Measurements from ENCODE around the gene WNT3A.
A peak's percentile ranks its signal among the peaks of the same experiment; 100 is the strongest.
"Not testable (repeated sequence)": the region's sequence is repeated elsewhere in the genome, so short reads cannot be mapped to it uniquely, and the experiment has no call there.

The WNT3A gene, protein sequence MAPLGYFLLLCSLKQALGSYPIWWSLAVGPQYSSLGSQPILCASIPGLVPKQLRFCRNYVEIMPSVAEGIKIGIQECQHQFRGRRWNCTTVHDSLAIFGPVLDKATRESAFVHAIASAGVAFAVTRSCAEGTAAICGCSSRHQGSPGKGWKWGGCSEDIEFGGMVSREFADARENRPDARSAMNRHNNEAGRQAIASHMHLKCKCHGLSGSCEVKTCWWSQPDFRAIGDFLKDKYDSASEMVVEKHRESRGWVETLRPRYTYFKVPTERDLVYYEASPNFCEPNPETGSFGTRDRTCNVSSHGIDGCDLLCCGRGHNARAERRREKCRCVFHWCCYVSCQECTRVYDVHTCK

DNA sequence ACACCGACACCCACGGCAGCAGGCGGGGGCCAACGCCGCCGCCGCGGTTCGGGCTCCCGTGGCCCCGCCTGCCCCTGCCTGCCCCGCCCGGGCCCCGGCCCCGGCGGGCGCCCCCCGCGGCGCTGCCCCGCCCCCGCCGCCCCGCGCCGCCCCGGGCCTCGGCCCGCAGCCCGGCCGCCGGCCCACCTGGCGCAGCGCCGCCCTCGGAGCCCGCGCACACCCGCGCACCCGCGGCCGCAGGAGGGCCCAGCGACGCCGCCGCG is at the start of gene WNT3A:
WNT3A (plus strand) TSS at position 213 of the 263 bp plus-strand sequence. CDS start 131 bp downstream, outside the sequence.
- Histone ChIP-seq H3K4me3 (ENCODE audit: low read length) (peak within 1 kb of the TSS; percentile 25; the same call in 1 of the 2 replicates), H3K4me1 (ENCODE audit: control insufficient read depth, insufficient read depth, low read length) (peaks cover 11% of the 10 kb centered on the region), H3K9me3 (ENCODE audit: control insufficient read depth, insufficient read depth, low read length) (no peaks in the 10 kb centered on the region), H3K27ac (ENCODE audit: low read length) (no peak within 1 kb of the TSS), H3K36me3 (ENCODE audit: control insufficient read depth, insufficient read depth, low read length) (no peaks in the 10 kb centered on the region), H3K27me3 (ENCODE audit: control insufficient read depth, insufficient read depth, low read length) (peaks cover 72% of the 10 kb centered on the region)
- WGBS (ENCODE audit: insufficient coverage, insufficient read length): no CpG with 5 or more reads among the region's 48 CpGs
- DNase-seq (ENCODE audit: low read depth, low spot score): no peak

DNA sequence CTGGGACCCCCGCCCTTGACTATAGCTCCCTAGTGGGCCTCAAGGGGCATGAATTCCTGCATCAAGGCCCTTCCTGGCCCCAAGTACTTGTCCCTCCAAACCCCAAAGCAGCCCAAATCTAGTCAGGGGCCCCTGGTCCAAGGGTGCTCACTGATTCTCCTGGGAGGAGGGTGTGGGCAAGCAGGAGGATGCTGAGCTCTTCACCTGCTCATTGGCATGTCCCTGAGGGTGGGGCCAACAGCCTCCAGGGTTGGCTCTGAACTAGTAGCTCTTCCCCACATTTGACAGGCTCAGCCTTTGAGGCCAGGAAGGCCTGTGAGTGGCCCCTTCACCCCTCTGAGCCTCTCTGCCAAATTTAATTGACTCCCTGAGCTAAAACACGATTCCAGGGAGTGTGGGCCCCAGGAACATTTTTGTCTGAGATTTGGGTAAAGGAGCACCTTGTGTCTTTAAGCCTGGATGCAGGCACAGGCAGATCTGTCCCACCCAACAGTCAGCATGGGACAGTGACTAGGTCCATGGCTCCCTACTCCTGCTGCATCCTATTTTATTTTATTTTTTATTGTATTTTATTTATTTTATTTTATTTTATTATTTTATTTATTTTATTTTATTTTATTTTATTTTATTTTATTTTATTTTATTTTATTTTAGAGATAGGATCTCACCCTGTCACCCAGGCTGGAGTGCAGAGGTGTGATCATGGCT is 48.0 kb upstream of the WNT3A start:
- DNase-seq (ENCODE audit: low read depth, low spot score): no peak
- Histone ChIP-seq H3K4me1 (ENCODE audit: control insufficient read depth, insufficient read depth, low read length) (no peaks in the 10 kb centered on the region), H3K27me3 (ENCODE audit: control insufficient read depth, insufficient read depth, low read length) (no peaks in the 10 kb centered on the region), H3K4me3 (ENCODE audit: low read length) (no peak overlapping the region), H3K36me3 (ENCODE audit: control insufficient read depth, insufficient read depth, low read length) (no peaks in the 10 kb centered on the region), H3K27ac (ENCODE audit: low read length) (no peak overlapping the region), H3K9me3 (ENCODE audit: control insufficient read depth, insufficient read depth, low read length) (no peaks in the 10 kb centered on the region)
- WGBS (ENCODE audit: insufficient coverage, insufficient read length): no CpG with 5 or more reads among the region's 2 CpGs

DNA sequence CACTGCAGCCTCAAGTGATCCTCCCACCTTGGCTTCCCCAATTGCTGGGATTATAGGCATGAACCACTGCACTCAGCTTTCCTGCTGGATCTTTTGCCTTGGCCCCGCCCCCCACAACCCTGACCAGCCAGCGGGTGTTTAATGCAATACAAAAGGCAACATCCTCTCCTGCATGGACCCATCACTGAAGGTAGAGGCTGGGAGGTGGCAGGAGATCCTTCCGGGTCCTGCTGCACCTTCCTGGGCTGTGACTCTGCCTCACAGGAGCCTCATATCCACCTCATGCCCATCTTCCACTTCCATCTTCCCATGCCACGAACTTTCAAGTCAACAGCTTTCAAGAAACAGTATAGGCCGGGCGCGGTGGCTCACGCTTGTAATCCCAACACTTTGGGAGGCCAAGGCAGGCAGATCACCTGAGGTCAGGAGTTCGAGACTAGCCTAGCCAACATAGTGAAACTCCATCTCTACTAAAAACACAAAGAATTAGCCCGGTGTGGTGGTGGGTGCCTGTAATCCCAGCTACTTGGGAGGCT is 47.4 kb upstream of the WNT3A start:
- H3K9me3 ChIP-seq (ENCODE audit: control insufficient read depth, insufficient read depth, low read length): no peaks in the 10 kb centered on the region
- no peak overlapping the region for H3K27ac ChIP-seq (ENCODE audit: low read length)
- H3K4me1 ChIP-seq (ENCODE audit: control insufficient read depth, insufficient read depth, low read length): no peaks in the 10 kb centered on the region
- WGBS (ENCODE audit: insufficient coverage, insufficient read length): no CpG with 5 or more reads among the region's 10 CpGs
- no peaks in the 10 kb centered on the region for H3K36me3 ChIP-seq (ENCODE audit: control insufficient read depth, insufficient read depth, low read length)
- H3K4me3 ChIP-seq (ENCODE audit: low read length): no peak overlapping the region
- no peak for DNase-seq (ENCODE audit: low read depth, low spot score)
- H3K27me3 ChIP-seq (ENCODE audit: control insufficient read depth, insufficient read depth, low read length): no peaks in the 10 kb centered on the region

DNA sequence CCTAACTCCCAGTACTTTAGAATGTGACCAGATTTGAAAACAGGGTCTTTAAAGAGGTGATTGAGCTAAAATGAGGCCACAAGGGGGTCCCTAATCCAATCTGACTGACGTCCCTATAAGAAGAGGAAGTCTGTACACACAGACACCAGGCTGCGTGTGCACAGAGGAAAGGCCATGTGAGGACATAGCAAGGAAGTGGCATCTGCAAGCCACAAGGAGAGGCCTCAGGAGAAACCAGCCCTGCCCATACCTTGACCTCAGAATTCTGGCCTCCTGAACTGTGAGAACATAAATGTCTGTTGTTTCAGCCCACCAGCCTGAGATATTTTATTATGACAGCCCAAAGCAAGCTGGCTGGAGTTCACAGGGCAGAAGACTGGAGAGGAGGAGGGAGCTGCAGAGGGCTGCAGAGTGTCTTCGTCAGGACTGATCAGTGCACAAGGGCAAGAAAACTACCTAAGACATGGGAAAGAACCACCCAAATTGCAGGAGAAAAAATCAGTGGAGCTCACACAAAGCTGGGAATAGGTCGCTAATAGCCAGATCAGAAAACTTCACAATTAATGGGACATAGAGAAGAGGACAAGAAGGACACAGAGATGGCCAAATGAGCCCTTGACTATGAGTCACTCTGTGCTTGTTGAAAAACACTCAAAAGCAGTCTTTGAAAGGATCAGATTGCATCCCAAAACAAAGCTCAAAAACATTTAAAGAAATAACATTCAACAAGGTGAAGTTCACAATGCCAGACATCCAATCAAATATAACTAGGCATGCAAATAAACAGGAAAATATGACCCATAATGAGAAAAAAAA is 44.9 kb upstream of the WNT3A start:
- no peak for DNase-seq (ENCODE audit: low read depth, low spot score)
- H3K9me3 ChIP-seq (ENCODE audit: control insufficient read depth, insufficient read depth, low read length): no peaks in the 10 kb centered on the region
- H3K36me3 ChIP-seq (ENCODE audit: control insufficient read depth, insufficient read depth, low read length): no peaks in the 10 kb centered on the region
- WGBS (ENCODE audit: insufficient coverage, insufficient read length): no CpG with 5 or more reads among the region's 4 CpGs
- no peak overlapping the region for H3K4me3 ChIP-seq (ENCODE audit: low read length)
- H3K27ac ChIP-seq (ENCODE audit: low read length): no peak overlapping the region
- no peaks in the 10 kb centered on the region for H3K27me3 ChIP-seq (ENCODE audit: control insufficient read depth, insufficient read depth, low read length)
- no peaks in the 10 kb centered on the region for H3K4me1 ChIP-seq (ENCODE audit: control insufficient read depth, insufficient read depth, low read length)

DNA sequence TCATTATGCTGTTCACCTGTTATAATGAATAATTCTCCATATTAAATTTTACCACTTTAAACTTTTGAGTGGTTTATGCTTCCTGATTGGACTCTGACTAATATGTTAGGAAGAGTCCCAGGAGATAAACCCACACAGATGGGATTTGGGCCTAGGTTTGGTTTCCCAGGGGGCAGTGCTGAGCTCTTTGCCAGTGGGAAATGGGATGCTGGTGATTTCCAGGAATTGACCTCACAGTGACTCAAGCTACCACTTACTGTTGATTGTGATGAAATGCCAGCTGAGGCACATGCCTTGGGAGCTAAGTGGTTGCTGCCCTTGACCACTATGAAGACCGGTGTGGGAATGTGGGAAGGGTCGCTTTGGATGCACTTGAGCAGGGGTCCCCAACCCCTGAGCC is 40.1 kb upstream of the WNT3A start:
- H3K27me3 ChIP-seq (ENCODE audit: control insufficient read depth, insufficient read depth, low read length); DNase-seq (ENCODE audit: low read depth, low spot score); H3K36me3 ChIP-seq (ENCODE audit: control insufficient read depth, insufficient read depth, low read length); H3K9me3 ChIP-seq (ENCODE audit: control insufficient read depth, insufficient read depth, low read length); H3K4me1 ChIP-seq (ENCODE audit: control insufficient read depth, insufficient read depth, low read length); H3K4me3 ChIP-seq (ENCODE audit: low read length); H3K27ac ChIP-seq (ENCODE audit: low read length): not testable (repeated sequence)
- WGBS (ENCODE audit: insufficient coverage, insufficient read length): no CpG with 5 or more reads among the region's 2 CpGs

DNA sequence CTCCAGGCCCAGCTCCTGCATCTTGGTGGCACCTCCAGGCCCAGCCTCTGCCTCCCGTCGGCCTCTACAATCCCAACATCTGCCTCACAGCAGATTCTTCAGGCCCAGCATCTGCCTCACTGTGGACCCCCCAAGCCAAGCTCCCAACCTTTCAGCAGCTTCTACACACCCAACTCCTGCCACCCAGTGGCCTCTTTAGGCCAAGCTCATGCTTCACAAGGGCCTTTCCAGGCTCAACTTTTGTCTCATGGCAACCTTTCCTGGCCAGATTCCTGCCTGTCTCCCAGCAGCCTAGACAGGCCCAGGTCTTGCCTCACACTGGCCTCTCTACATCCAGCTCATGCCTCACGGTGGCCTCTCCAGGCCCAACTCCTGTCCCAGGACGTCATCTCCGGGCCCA is 39.0 kb upstream of the WNT3A start:
- not testable (repeated sequence) for DNase-seq (ENCODE audit: low read depth, low spot score); H3K4me3 ChIP-seq (ENCODE audit: low read length); H3K4me1 ChIP-seq (ENCODE audit: control insufficient read depth, insufficient read depth, low read length); H3K36me3 ChIP-seq (ENCODE audit: control insufficient read depth, insufficient read depth, low read length); H3K27ac ChIP-seq (ENCODE audit: low read length); H3K27me3 ChIP-seq (ENCODE audit: control insufficient read depth, insufficient read depth, low read length); H3K9me3 ChIP-seq (ENCODE audit: control insufficient read depth, insufficient read depth, low read length)
- WGBS (ENCODE audit: insufficient coverage, insufficient read length): no CpG with 5 or more reads among the region's 5 CpGs

DNA sequence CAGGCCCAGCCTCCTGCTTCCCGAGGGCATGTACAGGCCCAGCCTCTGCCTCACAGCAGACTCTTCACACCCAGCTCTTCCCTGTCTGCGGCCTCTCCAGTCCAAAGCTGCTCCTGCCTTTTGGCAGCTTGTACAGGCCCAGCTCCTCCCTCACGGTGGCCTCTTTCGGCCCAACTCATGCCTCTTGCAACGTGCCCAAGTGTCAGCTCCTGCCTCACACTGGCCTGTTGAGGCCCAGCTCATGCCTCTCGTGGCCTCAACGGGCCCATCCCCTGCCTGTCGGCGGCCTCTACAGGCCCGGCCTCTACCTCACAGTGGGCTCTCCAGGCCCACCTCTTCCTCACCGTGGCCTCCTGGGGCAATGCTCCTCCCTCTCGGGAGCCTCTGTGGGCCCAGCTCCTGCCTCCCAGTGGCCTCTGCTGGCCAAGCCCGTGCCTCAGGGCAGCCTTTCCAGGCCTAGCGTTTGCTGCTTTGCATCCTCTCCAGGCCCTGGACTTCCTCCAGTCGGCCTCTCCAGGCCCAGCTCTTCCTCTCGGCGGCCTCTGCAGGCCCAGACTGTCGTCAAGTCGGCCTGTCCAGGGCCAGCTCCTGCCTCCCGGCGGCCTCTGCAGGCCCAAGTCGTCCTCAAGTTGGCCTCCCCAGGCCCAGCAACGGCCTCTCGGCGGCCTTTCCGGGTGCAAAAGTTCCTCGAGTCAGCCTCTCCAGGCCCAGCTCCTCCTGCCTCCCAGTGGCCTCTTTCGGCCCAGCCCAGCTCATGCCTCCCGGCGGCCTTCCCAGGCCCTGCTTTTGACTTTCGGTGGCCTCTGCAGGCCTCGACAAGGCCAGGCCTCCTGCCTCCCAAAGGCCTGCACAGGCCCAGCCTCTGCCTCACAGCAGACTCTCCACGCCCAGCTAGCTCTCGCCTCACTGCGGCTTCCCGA is 36.5 kb upstream of the WNT3A start:
- DNase-seq (ENCODE audit: low read depth, low spot score): not testable (repeated sequence)

DNA sequence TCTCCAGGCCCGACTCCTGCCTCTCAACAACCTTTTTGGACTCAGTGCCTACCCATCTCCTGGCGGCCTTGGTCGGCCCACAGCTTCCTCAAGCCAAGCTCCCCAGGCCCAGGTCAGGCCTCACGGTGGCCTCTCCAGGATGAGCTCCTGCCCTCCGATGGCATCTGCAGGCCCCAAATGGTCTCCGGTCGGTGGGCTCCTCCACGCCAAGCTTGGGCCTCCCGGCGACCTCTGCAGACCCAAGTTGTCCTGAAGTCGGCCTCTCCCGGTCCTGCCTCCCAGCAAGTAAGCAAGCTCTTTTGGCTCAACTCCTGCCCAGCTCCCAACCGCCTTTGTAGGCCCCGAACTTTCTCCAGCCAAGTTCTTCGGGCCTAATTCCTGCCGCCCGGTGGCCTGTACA is 35.6 kb upstream of the WNT3A start:
- H3K4me3 ChIP-seq (ENCODE audit: low read length); H3K36me3 ChIP-seq (ENCODE audit: control insufficient read depth, insufficient read depth, low read length); H3K4me1 ChIP-seq (ENCODE audit: control insufficient read depth, insufficient read depth, low read length); DNase-seq (ENCODE audit: low read depth, low spot score); H3K9me3 ChIP-seq (ENCODE audit: control insufficient read depth, insufficient read depth, low read length); H3K27ac ChIP-seq (ENCODE audit: low read length); H3K27me3 ChIP-seq (ENCODE audit: control insufficient read depth, insufficient read depth, low read length): not testable (repeated sequence)
- no CpG with 5 or more reads among the region's 17 CpGs for WGBS (ENCODE audit: insufficient coverage, insufficient read length)

More for the DNA sequence above, 36.5 kb upstream of the WNT3A start:
- not testable (repeated sequence) for H3K36me3 ChIP-seq (ENCODE audit: control insufficient read depth, insufficient read depth, low read length); H3K9me3 ChIP-seq (ENCODE audit: control insufficient read depth, insufficient read depth, low read length); H3K27ac ChIP-seq (ENCODE audit: low read length); H3K4me1 ChIP-seq (ENCODE audit: control insufficient read depth, insufficient read depth, low read length); H3K4me3 ChIP-seq (ENCODE audit: low read length); H3K27me3 ChIP-seq (ENCODE audit: control insufficient read depth, insufficient read depth, low read length)
- no CpG with 5 or more reads among the region's 36 CpGs for WGBS (ENCODE audit: insufficient coverage, insufficient read length)

DNA sequence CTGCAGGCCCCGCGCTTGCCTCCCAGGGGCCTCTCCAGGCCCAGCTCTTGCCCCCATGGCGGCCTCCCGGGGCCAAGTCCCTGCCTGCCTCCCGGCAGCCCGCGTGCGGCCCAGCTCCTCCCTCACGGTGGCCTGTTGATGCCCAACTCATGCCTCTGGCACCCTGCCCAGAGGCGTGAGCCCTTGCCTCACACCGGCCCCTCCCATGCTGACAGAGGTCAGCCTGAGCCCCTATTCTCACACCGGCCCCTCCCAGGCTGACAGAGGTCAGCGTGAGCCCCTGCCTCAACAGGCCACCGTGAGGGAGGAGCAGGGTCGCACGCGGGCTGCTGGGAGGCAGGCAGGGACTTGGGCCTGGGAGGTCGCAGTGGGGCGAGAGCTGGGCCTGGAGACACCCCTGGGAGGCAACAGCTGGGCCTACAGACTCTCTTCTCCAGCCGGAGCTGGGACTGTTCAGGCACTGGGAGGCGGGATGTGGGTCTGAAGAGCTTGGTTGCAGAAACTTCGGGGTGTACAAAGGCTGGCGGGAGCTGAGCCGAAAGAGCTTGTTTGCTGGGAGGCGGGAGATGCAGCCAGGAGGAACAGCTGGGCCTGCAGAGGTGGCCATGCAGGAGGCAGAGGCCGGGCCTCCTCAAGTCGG is 35.0 kb upstream of the WNT3A start:
- not testable (repeated sequence) for H3K27ac ChIP-seq (ENCODE audit: low read length); H3K36me3 ChIP-seq (ENCODE audit: control insufficient read depth, insufficient read depth, low read length); H3K9me3 ChIP-seq (ENCODE audit: control insufficient read depth, insufficient read depth, low read length); H3K4me1 ChIP-seq (ENCODE audit: control insufficient read depth, insufficient read depth, low read length); H3K27me3 ChIP-seq (ENCODE audit: control insufficient read depth, insufficient read depth, low read length); DNase-seq (ENCODE audit: low read depth, low spot score); H3K4me3 ChIP-seq (ENCODE audit: low read length)
- no CpG with 5 or more reads among the region's 27 CpGs for WGBS (ENCODE audit: insufficient coverage, insufficient read length)
